Sciatic nerve (tissue), 2 donors: ENCODE measurements around the gene TRH. TPM values are rescaled to one million over a fixed set of nuclear protein-coding genes. Genes with fewer than 3 reads are reported as not detected.

ENCODE experiments used
- ATAC-seq: fragments of 200-7000 bp; cut with Tn5 transposase; one replicate; pipeline ENCODE4 v1.9.1; 2020; ENCODE audit warnings: mild to moderate bottlenecking, moderate library complexity
- DNase-seq: peaks from one replicate; pipeline ENCODE4 v3.0.0-alpha.2; 2020; ENCODE audit warnings: low spot score
- intact Hi-C: fragments of 100-400 bp; cut with DNase I; formaldehyde crosslinking; loops from one replicate; pipeline ENCODE4 v1.14.2; 2022
- total RNA-seq: library from RNA; stranded (reverse); fragmentation: NEBNext Ultra II Directional; extraction: Animal tissue kit (Norgen Biotek cat#: 25700); gene quantifications from one replicate; pipeline ENCODE4 v1.2.1, GENCODE V29; 2021
- donor health status: DM: no; HTN: no; CAD: no.
- donor health status: DM: no; HTN: no; CAD: no.

Gene TRH
- not detected for total RNA-seq

GRCh38 chr3:129974564-129974832 is at the start of gene TRH:
Gene TRH, plus strand, starts transcription at chr3:129974720. Its CDS starts 1,097 bp downstream, at chr3:129975817.
- DNase-seq (no peak), ATAC-seq (no peak)
- intact Hi-C loops: no loop called here

DNA sequence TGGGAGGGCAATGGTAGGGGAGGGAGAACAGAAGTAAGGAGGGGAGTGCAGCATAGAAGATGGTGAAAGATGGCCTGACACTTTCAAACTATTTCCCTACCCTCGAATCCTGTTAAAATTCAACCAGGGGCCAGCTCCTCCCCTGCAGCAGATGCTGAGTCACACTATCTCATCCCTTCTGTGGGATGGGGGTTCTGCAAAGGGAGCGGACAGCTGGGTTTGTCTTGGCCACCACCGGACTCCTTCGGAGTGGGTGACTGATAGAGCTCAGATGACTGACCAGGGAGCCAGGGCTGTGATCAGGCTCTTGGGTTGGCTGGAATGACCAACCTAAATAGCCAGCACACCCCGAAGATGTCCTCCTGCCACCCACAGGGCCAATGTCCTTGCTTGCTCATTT is 47.4 kb upstream of the TRH start:
- intact Hi-C loops: no loop called here
- DNase-seq: no peak
- ATAC-seq: no peak

- ATAC-seq (no peak), DNase-seq (peak; percentile 2)
- intact Hi-C loops: no loop called here
Measured at GRCh38 chr3:129929383-129929782, 45.1 kb upstream of the TRH start.

GRCh38 chr3:129933471-129933870 is 41.0 kb upstream of the TRH start:
- intact Hi-C loops: loop anchor here (10.0 kb wide), 1 partner anchor 299 kb away; no protein-coding TSS in a partner anchor
- ATAC-seq: no peak
- no peak for DNase-seq

- intact Hi-C loops: loop anchor here (5.0 to 10.0 kb wide), 2 partner anchors 282 to 300 kb away; no protein-coding TSS in a partner anchor
- no peak for DNase-seq
- ATAC-seq: peak; percentile 66
Measured at GRCh38 chr3:129934234-129935123, 40.0 kb upstream of the TRH start.

GRCh38 chr3:129936757-129937156 is 37.8 kb upstream of the TRH start:
- ATAC-seq (peak; percentile 75), DNase-seq (no peak)
- intact Hi-C loops: loop anchor here (5.0 to 10.0 kb wide), 2 partner anchors 284 to 302 kb away; no protein-coding TSS in a partner anchor

DNA sequence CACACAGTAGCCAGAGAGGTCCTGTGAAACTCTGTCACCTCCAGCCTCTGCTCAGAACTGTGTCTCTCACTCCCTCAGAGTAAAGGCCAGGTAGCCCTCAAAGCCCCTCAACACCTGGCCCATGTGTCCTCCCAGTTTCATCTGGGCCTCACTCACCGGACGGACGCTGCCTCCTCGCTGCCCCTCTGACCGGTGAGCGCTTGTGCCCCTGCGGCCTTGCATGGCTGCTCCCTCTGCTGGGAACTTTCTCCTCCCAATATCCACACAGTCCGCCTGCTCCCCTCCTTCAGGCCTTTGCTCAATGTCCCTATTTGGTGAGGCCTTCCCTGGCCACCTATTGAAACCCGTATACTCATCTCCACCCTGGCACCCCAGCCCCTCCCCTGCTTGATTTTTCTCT is 36.8 kb upstream of the TRH start:
- intact Hi-C loops: loop anchor here (5.0 to 10.0 kb wide), 2 partner anchors 285 to 303 kb away; no protein-coding TSS in a partner anchor
- no peak for ATAC-seq
- DNase-seq: no peak

GRCh38 chr3:129938140-129938930 is 36.2 kb upstream of the TRH start:
- intact Hi-C loops: loop anchor here (5.0 to 10.0 kb wide), 2 partner anchors 286 to 304 kb away; no protein-coding TSS in a partner anchor
- ATAC-seq: no peak
- no peak for DNase-seq

DNA sequence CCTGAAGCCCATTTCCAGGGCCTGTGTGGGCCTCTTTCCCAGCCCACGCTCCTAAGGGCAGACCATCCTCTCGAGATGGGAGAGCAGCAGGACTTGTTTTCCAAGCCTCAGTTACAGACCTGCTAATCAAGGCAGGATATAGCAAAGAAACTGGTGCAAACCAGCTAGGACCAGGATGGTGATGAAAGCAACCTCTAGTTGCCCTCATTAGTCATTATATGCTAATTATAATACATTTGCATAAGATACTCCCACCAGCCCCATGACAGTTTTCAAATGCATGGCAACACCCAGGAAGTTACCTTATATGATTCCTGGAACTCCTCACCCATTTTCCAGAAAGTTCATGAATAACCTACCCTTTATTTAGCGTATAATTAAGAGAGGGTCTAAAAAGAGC is 34.4 kb upstream of the TRH start:
- intact Hi-C loops: no loop called here
- DNase-seq (no peak), ATAC-seq (no peak)

DNA sequence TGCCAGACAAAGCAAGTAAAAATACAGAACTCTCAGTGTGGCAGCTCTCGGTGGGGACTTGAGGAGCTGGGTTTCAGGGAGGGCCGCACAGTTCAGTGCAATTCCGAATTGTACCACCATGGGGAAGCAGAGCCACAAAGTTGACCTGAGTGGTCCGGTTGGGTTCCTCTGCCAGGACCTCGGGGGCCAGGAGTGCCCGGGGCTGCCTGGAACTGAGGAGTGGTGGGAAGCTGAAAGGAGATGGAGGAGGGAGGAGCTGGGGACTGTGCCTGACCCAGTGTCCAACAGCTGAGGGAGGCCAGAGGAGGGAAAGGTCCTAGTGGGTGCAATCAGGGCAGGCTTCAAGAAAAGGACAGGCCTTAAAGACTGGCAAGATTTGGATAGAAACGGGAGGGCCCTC is 32.2 kb upstream of the TRH start:
- ATAC-seq (peak; percentile 85), DNase-seq (peak; percentile 76)
- intact Hi-C loops: no loop called here

DNA sequence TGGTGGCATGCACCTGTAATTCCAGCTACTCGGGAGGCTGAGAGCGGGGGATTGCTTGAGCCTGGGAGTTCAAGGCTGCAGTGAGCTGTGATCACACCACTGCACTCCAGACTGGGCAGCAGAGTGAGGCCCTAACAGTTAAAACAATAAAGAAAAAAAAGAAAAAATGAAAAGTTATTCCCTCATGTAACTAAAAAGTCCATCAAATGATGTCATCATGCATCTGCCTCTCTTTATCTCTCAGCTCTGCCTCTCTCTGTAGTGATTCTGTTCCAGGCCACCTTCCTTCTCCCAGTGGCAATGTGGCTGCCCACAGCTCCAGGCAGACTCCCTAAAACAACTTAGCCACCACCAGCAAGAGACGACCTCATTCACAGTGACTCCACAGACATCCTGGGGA is 31.5 kb upstream of the TRH start:
- DNase-seq (no peak), ATAC-seq (no peak)
- intact Hi-C loops: no loop called here

GRCh38 chr3:129944709-129945108 is 29.8 kb upstream of the TRH start:
- intact Hi-C loops: no loop called here
- no peak for ATAC-seq

DNA sequence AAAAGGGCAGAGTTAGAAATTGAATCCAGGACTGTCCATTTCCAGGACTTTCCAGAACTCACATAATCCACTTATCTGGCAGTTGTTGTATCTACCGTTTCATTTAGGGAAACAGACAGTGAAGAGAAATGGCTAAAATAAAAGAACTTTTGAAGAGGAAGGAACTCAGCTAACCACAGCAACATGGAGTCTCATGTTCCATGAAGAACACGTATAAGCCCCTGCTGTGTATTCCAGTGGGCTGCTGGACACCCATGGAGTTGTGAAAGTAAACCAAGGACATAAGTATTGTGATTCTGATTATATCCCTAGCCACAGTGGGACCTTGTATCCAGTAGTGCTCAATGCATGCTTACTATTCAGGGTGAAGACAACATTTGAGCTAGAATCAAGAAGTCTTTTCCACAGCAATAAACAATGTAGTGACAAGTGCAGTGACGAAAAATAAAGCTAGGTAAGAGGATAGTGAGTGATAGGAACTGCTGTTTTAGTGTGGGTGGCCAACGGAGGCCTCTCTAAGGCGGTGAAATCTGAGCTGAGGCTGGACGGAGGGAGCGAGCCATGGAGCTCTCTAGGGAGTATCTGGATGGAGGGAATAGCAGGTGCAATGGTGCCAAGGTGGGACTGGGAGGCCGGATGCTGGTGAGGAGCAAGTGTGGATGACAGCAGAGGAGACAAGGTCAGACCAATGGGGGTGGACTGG is 26.8 kb upstream of the TRH start:
- intact Hi-C loops: no loop called here
- no peak for DNase-seq
- no peak for ATAC-seq

More at GRCh38 chr3:129944709-129945108, 29.8 kb upstream of the TRH start:
- no peak for DNase-seq

DNA sequence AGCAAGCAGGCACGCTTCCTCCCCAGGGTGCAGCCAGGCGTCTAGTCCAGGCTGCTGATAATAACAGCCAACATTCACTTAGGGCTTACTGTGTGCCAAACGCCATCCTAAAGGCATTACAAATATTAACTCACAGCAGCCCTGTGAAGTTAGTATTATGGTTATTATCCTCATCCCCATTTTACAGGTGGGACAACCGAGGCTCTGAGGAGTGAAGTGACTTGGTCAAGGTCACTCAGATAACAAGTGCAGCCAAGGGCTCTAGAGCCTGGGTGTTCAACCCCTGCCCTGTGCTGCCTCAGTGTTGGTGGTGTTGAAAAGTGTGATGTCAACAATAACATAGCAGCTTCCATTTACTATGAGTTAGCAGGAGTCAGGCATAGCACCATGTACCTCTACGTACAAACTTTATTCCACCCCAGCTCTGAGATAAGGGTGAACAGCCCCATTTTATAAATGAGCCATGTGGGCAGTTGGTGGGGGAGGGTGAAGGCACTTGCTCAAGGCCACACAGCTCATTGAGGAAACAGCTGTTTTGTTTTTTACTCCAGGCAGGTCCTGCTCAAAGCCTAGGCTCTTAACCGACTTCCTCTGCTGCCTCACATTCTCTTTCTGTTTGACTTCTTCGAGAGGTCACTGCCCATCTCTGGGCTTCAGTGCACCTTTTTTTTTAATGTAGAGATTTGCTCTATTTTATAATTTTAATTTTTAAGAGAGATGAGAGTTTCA is 24.0 kb upstream of the TRH start:
- intact Hi-C loops: no loop called here
- no peak for DNase-seq
- ATAC-seq: peak; percentile 48

DNA sequence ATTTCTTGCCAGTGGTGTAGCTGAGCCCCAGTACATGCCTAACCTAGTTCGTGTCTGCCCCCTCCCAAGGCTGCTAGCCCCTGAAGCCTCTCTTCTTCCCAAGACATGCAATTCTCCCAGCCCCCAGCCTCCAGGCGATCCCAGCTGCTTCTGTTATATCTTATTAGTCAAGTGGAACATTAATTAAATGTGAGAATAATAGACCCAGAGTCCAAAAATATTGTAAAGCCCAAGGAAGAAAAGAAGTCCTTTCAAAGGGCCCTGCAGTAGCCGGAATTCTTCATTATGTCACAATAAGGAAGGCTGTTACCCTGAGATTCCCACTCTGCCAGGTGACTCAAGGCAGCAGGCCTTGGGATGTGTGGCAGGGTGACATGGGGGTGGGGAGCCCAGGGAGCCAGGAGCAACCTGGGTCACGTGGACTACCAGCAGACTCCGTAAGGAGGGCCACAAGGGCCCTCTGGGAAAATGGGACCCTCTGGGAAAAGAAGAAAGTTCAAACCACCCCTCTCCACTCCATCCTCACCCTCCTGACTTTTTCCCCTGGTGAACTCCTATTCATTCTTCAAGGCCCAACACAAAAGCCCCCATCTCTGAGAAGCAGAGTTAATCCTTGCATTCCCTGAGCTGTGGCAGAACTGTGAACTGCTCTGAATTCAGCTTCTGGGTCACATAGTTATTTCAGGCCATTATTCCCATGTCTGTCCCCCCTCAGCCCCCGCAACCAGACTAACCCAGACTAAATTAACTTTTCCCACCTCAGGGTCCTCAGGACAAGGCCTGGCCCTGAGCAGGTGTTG is 21.8 kb upstream of the TRH start:
- no peak for DNase-seq
- ATAC-seq: no peak
- intact Hi-C loops: no loop called here

GRCh38 chr3:129953621-129954020 is 20.9 kb upstream of the TRH start:
- no peak for DNase-seq
- no peak for ATAC-seq
- intact Hi-C loops: no loop called here

- no peak for ATAC-seq
- DNase-seq: no peak
- intact Hi-C loops: no loop called here
Measured at GRCh38 chr3:129954514-129954913, 20.0 kb upstream of the TRH start.

DNA sequence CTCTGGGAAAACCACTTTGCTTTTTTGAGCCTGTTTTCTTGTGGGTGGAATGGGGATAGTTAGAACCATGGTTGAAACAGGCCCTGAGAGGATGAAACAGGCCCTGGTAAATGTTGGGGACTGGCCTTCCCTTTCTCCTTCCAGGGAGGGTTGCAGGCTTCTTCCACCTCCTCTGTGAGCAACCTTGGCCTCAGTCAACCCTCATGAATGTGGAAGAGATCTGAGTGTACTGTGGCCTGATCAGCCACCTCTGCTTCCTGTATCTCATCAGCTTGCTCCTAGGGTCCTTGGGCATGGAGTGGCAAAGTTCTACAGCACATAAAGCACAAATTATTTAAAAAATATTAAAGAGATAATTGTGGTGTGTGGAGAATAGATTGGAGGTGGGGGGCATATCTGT is 17.6 kb upstream of the TRH start:
- DNase-seq: no peak
- intact Hi-C loops: no loop called here
- ATAC-seq: no peak
